Hepatocyte (in vitro differentiated cells): ENCODE results near the gene DAAM1.

Experiments
- CTCF ChIP-seq: fragments of 200-600 bp; sonication (generic); IDR thresholded peaks from 2 replicates; pipeline ENCODE4 v1.5.1; 2016; ENCODE audit warnings: antibody characterized with exemption, mild to moderate bottlenecking; ENCODE audit not compliant: poor library complexity
- EZH2 ChIP-seq: fragments of 200-600 bp; sonication (generic); IDR thresholded peaks from 2 replicates; pipeline ENCODE4 v1.6.1; 2016; ENCODE audit warnings: antibody characterized with exemption, mild to moderate bottlenecking, borderline replicate concordance

GRCh38 chr14:59346329-59346728, 157.9 kb downstream of the DAAM1 start:
- TF ChIP-seq EZH2 (no peak), CTCF (no peak)
